Brain microvascular endothelial cell (primary cell): ENCODE results near the gene SLC16A7.
"Not testable (repeated sequence)": the region's sequence is repeated elsewhere in the genome, so short reads cannot be mapped to it uniquely, and the experiment has no call there.

Experiments used
- DNase-seq: peaks from one replicate; pipeline ENCODE4 v3.0.0-alpha.2; 2020
- H3K27ac ChIP-seq: fragments of 250-450 bp; sonication (Bioruptor Pico); 2 replicates; pipeline ENCODE4 v1.5.1; 2020; ENCODE audit warnings: mild to moderate bottlenecking, moderate library complexity
- H3K27me3 ChIP-seq: fragments of 250-450 bp; sonication (Bioruptor Pico); replicated peaks from 2 replicates; pipeline ENCODE4 v1.5.1; 2020; ENCODE audit warnings: mild to moderate bottlenecking
- H3K36me3 ChIP-seq: fragments of 250-450 bp; sonication (Bioruptor Pico); replicated peaks from 2 replicates; pipeline ENCODE4 v1.5.1; 2020; ENCODE audit warnings: mild to moderate bottlenecking
- H3K4me3 ChIP-seq: 2 replicates; pipeline ENCODE4 v1.5.1; 2011; ENCODE audit warnings: low read depth, mild to moderate bottlenecking, control low read depth, low read length, moderate library complexity
- CTCF ChIP-seq: IDR thresholded peaks from 2 replicates; pipeline ENCODE4 v1.5.1; 2011; ENCODE audit warnings: low read depth, mild to moderate bottlenecking, moderate library complexity, low read length, control low read depth, inconsistent platforms; ENCODE audit errors: missing control alignments
- in situ Hi-C: cut with HindIII; loops from 2 replicates; pipeline ENCODE4 v1.10.0; 2017; ENCODE audit warnings: low sequenced_read_pairs, low pct_ligation_motif_present

SLC16A7 gene

GRCh38 chr12:59593761-59594160 lies 2.1 kb upstream of the SLC16A7 start:
- no peak for DNase-seq
- TF ChIP-seq CTCF = no peak
- Histone ChIP-seq H3K36me3 (no peaks in the 10 kb centered on the region), H3K4me3 (no peak overlapping the region), H3K27ac (no peak overlapping the region), H3K27me3 (no peaks in the 10 kb centered on the region)
- in situ Hi-C loops = no loop called here

GRCh38 chr12:59594943-59595500 lies 807 bp upstream of the SLC16A7 start:
- no peak for DNase-seq
- H3K27ac ChIP-seq = no peak overlapping the region
- no peaks in the 10 kb centered on the region for H3K36me3 ChIP-seq
- no peaks in the 10 kb centered on the region for H3K27me3 ChIP-seq
- H3K4me3 ChIP-seq = peak overlapping the region; percentile 74
- TF ChIP-seq CTCF = no peak
- in situ Hi-C loops = no loop called here

GRCh38 chr12:59595565-59595882 lies 305 bp upstream of the SLC16A7 start:
- peak overlapping the region; percentile 74 for H3K4me3 ChIP-seq
- no peak for DNase-seq
- no peak for TF ChIP-seq CTCF
- no peaks in the 10 kb centered on the region for H3K36me3 ChIP-seq
- in situ Hi-C loops = no loop called here
- no peaks in the 10 kb centered on the region for H3K27me3 ChIP-seq
- H3K27ac ChIP-seq = peak overlapping the region; percentile 39

GRCh38 chr12:59597385-59597781 lies 1.6 kb downstream of the SLC16A7 start:
- H3K27me3 ChIP-seq = no peaks in the 10 kb centered on the region
- peak overlapping the region; percentile 92 for H3K27ac ChIP-seq
- in situ Hi-C loops = no loop called here
- DNase-seq = peak; percentile 88
- TF ChIP-seq CTCF = no peak
- H3K36me3 ChIP-seq = no peaks in the 10 kb centered on the region
- H3K4me3 ChIP-seq = peak overlapping the region; percentile 74

GRCh38 chr12:59600171-59600570 lies 4.3 kb downstream of the SLC16A7 start:
- Histone ChIP-seq H3K4me3 (no peak overlapping the region), H3K27ac (no peak overlapping the region), H3K36me3 (no peaks in the 10 kb centered on the region), H3K27me3 (no peaks in the 10 kb centered on the region)
- no peak for DNase-seq
- in situ Hi-C loops = no loop called here
- TF ChIP-seq CTCF = no peak

GRCh38 chr12:59603754-59604153 lies 7.9 kb downstream of the SLC16A7 start:
- Histone ChIP-seq H3K27ac (no peak overlapping the region), H3K36me3 (no peaks in the 10 kb centered on the region), H3K4me3 (no peak overlapping the region), H3K27me3 (no peaks in the 10 kb centered on the region)
- TF ChIP-seq CTCF = no peak
- in situ Hi-C loops = no loop called here
- DNase-seq = no peak

- in situ Hi-C loops, H3K4me3 ChIP-seq, DNase-seq: not testable (repeated sequence)
Observed at GRCh38 chr12:59612823-59613434, 17.1 kb downstream of the SLC16A7 start.

More at GRCh38 chr12:59612823-59613434, 17.1 kb downstream of the SLC16A7 start:
- not testable (repeated sequence) for H3K36me3 ChIP-seq, H3K27ac ChIP-seq, H3K27me3 ChIP-seq
